Endothelial cell of umbilical vein (primary cell): ENCODE results near the gene ZNF740.

Source experiments
- EZH2 ChIP-seq: IDR thresholded peaks from 2 replicates; pipeline ENCODE4 v1.6.1; 2012; ENCODE audit warnings: borderline replicate concordance, low read depth, mild to moderate bottlenecking, moderate library complexity, low read length, inconsistent platforms; ENCODE audit not compliant: severe bottlenecking
- MYC ChIP-seq: IDR thresholded peaks from one replicate; pipeline ENCODE4 v1.6.1; 2011; ENCODE audit warnings: mild to moderate bottlenecking, low read depth, low read length
- POLR2A ChIP-seq: IDR thresholded peaks from 2 replicates; pipeline ENCODE4 v1.6.1; 2012; ENCODE audit warnings: low read depth, mild to moderate bottlenecking, control low read depth, low read length
- TF ChIP-seq, protein P1 (sequence below), 2 donors: IDR thresholded peaks; 1 replicate in 1 of 2; 2 replicates in 1 of 2; pipeline ENCODE4 v1.5.1; 2011; ENCODE audit warnings: low read length in 2 of 2, mild to moderate bottlenecking in 2 of 2, moderate library complexity in 2 of 2, control low read depth in 1 of 2, inconsistent platforms in 1 of 2, low read depth in 1 of 2; ENCODE audit not compliant: insufficient read depth in 1 of 2; ENCODE audit errors: extremely low read depth in 1 of 2
- TF ChIP-seq, protein P2 (sequence below): IDR thresholded peaks from 2 replicates; pipeline ENCODE4 v1.6.1; 2011; ENCODE audit not compliant: insufficient read depth, insufficient read length

GRCh38 chr12:53217931-53218307 is 37.4 kb downstream of the ZNF740 start:
- TF ChIP-seq, protein P1, sequence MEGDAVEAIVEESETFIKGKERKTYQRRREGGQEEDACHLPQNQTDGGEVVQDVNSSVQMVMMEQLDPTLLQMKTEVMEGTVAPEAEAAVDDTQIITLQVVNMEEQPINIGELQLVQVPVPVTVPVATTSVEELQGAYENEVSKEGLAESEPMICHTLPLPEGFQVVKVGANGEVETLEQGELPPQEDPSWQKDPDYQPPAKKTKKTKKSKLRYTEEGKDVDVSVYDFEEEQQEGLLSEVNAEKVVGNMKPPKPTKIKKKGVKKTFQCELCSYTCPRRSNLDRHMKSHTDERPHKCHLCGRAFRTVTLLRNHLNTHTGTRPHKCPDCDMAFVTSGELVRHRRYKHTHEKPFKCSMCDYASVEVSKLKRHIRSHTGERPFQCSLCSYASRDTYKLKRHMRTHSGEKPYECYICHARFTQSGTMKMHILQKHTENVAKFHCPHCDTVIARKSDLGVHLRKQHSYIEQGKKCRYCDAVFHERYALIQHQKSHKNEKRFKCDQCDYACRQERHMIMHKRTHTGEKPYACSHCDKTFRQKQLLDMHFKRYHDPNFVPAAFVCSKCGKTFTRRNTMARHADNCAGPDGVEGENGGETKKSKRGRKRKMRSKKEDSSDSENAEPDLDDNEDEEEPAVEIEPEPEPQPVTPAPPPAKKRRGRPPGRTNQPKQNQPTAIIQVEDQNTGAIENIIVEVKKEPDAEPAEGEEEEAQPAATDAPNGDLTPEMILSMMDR (IDR thresholded peaks at IDR 0.05; ENCODE audit: extremely low read depth in 1 of 2, insufficient read depth in 1 of 2, low read depth in 1 of 2, low read length in 2 of 2): no peak
- no peak for TF ChIP-seq EZH2
- no peak for TF ChIP-seq POLR2A
- TF ChIP-seq, protein P2, sequence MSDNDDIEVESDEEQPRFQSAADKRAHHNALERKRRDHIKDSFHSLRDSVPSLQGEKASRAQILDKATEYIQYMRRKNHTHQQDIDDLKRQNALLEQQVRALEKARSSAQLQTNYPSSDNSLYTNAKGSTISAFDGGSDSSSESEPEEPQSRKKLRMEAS: no peak
- TF ChIP-seq MYC: no peak
